ENCODE results near the gene LGALS9B.
"Not testable (repeated sequence)": the region's sequence is repeated elsewhere in the genome, so short reads cannot be mapped to it uniquely, and the experiment has no call there.

GRCh38 chr17:20422826-20423225 is 44.5 kb downstream of the LGALS9B start:
- not testable (repeated sequence) for TF ChIP-seq CTCF (IDR thresholded peaks at IDR 0.05); POLR2AphosphoS5 (IDR thresholded peaks at IDR 0.05; ENCODE audit: low read depth, low read length); REST (IDR thresholded peaks at IDR 0.05; ENCODE audit: insufficient read depth in 1 of 2, low read depth in 2 of 2, low read length in 1 of 2)

Measured in Panc1 (cell line).